ENCODE results near the gene ARMC6. TPM values are rescaled to one million over a fixed set of nuclear protein-coding genes. Genes with fewer than 3 reads are reported as not detected.

The ARMC6 gene
- total RNA-seq, 1 donor from 2014 or later = 48.1 TPM

DNA sequence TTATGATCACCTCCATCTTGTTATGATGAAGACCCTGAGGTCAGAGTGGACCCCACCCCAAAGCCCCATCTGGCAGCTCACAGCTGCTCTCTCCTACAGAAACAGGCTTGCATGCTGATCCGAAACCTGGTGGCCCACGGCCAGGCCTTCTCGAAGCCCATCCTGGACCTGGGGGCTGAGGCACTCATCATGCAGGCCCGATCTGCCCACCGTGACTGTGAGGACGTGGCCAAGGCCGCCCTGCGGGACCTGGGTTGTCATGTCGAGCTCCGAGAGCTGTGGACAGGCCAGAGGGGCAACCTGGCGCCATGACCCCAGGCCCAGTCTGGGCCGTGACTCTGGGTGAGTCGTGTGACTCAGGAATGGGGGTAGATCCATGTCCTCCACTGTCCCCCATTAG is 23.9 kb downstream of the ARMC6 start:
- H3K4me3 ChIP-seq (ENCODE audit: low read depth, low read length) = no peak overlapping the region
- TF ChIP-seq, protein P1, sequence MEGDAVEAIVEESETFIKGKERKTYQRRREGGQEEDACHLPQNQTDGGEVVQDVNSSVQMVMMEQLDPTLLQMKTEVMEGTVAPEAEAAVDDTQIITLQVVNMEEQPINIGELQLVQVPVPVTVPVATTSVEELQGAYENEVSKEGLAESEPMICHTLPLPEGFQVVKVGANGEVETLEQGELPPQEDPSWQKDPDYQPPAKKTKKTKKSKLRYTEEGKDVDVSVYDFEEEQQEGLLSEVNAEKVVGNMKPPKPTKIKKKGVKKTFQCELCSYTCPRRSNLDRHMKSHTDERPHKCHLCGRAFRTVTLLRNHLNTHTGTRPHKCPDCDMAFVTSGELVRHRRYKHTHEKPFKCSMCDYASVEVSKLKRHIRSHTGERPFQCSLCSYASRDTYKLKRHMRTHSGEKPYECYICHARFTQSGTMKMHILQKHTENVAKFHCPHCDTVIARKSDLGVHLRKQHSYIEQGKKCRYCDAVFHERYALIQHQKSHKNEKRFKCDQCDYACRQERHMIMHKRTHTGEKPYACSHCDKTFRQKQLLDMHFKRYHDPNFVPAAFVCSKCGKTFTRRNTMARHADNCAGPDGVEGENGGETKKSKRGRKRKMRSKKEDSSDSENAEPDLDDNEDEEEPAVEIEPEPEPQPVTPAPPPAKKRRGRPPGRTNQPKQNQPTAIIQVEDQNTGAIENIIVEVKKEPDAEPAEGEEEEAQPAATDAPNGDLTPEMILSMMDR (conservative IDR thresholded peaks at IDR 0.05; ENCODE audit: low read depth, low read length) = no peak
- DNase-seq (ENCODE audit: low read depth) = no peak

DNA sequence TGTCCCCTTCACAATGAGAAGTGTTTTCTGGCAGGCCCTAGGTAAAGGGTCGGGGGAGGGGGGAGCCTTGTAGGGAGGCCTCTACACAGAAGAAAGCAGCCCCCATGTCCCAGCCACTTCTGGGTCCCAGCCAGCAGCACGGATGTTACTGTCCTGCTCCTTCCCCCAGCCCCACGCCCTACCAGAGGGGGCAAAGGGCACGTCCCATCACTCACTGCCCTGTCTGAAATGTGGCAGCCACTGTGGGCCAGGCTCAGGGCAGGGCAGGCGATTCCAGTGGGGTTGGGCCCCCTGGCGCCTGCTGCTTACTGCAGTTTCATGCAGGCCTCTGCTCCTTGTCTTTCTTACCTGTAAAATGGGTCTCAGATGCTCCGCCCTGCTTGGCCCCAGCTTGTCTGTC is 24.3 kb downstream of the ARMC6 start:
- no peak overlapping the region for H3K4me3 ChIP-seq (ENCODE audit: low read depth, low read length)
- no peak for DNase-seq (ENCODE audit: low read depth)
- TF ChIP-seq, protein P1 (conservative IDR thresholded peaks at IDR 0.05; ENCODE audit: low read depth, low read length) = no peak

DNA sequence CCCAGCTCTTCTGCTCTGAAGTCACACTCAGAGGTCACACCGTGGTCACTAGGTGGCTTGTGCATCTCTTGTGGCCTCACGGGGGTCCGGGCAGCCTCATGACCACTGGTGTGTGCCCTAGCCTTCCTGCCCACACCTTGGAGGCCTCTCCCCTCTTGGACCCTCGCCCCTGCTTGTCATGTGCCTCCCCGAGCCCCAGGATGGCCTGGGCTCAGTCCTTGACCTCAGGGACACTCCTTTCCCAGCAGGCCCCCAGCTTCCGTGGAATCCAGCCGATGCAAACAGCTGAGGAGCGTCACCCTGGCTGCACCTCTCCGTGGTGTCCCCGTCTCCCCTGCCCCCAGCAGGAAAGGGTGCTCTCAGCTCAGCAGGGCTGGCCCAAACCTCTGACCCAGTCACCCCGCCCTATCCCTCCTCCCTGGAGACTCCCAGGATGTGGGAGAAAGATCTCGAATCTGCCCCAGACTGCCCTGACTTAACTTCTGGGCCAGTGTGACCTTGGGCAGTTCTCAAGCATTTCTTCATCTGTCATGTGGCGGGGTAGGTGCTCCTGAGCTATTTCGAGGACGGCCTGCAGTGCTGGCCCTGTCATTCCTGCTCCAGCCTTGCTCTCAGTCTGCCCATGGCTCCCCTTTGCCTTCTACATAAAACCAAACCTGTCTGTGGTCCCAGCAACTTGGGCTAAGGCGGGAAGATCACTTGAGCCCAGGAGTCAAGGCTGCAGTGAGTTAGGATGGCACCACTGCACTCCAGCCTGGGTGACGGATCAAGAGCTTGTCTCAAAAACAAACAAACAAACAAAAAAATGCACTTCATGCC is 25.8 kb downstream of the ARMC6 start:
- H3K4me3 ChIP-seq (ENCODE audit: low read depth, low read length) = no peak overlapping the region
- TF ChIP-seq, protein P1 (conservative IDR thresholded peaks at IDR 0.05; ENCODE audit: low read depth, low read length) = no peak
- DNase-seq (ENCODE audit: low read depth) = no peak

DNA sequence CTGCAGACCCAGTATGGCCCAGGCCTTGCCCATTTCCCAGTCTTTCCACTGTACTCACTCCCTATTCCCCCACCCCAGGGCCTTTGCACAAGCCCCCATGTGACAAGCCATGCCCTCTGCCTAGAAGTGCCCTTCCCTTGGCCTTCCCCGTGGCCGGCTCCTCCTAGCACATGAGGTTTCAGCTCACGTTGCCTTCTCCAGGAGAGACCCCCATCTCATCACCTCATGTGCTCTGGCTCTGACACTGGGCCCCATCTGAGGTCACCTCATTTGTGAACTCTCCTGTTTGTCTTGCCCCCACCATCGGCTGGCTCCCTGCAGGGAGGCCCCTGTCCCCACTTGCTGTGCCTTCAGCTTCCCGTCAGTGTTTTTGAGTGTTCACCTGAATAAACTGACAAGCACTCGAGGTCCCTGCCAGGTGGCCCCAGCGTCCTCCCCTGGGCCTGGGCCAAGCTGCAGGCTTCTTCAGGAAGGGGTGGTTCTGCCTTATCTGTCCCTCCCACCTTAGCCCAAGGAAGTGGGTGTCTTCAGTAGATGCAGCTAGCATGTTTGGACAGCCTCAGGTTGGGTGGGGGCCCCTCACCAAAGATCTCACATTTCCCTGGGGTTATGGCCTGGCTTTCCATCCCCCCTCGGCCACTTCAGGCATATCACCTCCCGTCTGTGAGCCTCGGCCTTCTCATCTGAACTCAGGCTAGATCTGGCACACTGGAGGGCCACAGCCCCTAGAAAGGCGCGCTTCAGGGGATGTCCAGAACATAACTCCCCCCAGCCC is 26.6 kb downstream of the ARMC6 start:
- TF ChIP-seq, protein P1 (conservative IDR thresholded peaks at IDR 0.05; ENCODE audit: low read depth, low read length) = no peak
- no peak for DNase-seq (ENCODE audit: low read depth)
- H3K4me3 ChIP-seq (ENCODE audit: low read depth, low read length) = no peak overlapping the region

DNA sequence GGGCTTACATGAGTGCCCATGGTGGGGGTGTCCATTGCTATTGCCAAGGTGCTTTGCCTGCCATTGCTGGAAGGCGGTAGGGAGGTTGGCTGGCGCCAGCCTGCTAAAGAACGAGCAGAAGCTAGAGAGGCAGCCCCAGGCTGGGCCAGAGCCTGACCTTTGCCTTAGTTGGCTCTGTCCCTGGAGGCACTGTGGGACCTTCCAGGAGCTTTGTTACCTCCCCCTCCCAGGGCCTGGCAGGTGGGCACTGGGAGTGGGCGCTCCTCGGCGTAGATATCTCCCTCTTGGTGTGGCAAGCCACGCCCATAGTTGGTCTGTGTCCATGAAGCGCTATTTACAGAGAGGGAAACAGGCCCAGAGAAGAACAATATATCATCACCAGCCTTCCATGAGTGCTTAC is 28.1 kb downstream of the ARMC6 start:
- TF ChIP-seq, protein P1 (conservative IDR thresholded peaks at IDR 0.05; ENCODE audit: low read depth, low read length) = no peak
- no peak for DNase-seq (ENCODE audit: low read depth)
- no peak overlapping the region for H3K4me3 ChIP-seq (ENCODE audit: low read depth, low read length)

DNA sequence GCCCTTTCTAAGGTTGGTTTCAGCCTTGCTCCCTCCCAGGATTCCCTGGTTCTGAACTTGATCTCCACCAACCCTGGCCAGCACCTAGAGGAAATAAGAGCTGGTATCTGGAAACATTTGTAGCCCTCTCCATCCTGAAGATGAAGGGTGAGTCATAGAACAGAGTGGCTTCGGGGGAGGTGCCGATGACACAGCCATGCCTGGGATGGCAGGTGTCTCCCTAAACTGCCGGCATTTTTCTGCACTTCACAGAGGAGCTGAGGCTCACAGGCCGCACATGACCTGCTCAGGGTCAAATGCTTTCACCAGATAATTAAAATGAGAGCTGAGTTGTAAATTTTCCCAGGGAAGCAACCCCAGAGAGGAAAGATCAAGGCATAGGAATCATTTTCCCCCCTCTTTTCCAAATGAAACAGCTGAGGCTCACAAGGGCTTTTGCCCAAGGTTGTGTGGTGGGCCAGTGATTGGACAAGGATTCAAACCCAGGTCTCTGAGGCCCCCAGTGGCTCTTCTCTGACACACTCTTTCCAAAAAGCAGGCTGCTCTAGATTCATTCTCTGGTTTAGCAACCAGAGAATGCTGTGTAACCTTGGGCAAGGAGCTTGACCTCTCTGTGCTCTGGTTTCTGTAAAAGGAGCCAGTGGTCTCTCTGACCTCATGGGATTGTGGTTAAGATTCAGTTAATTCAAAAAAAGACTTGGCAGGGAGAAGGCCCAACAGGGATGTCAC is 29.2 kb downstream of the ARMC6 start:
- peak overlapping the region; percentile 68 for H3K4me3 ChIP-seq (ENCODE audit: low read depth, low read length)
- no peak for DNase-seq (ENCODE audit: low read depth)
- TF ChIP-seq, protein P1 (conservative IDR thresholded peaks at IDR 0.05; ENCODE audit: low read depth, low read length) = no peak

All from epithelial cell of proximal tubule (primary cell).